Adipose tissue (tissue), 3 donors: Measurements from ENCODE around the gene ALDH1B1. TPM values are rescaled to one million over a fixed set of nuclear protein-coding genes. Genes with fewer than 3 reads are reported as not detected.

Experiments
- H3K27ac ChIP-seq: one replicate; pipeline ENCODE4 v1.5.1; 2013; ENCODE audit warnings: low read depth, low read length
- WGBS, 3 donors: extraction: QIAGEN DNeasy Blood & Tissue Kit; methylation state at CpG; one replicate each; pipeline ENCODE4 v1.1.7; 2013; 5-methylcytosine and 5-hydroxymethylcytosine counted together
- polyA plus RNA-seq, 3 donors: library from polyadenylated mRNA; stranded (reverse); fragments of 200-250 nt; gene quantifications; one replicate each; pipeline ENCODE4 v1.2.3, GENCODE V29; 2013
- donor health status: healthy with polysubstance abuse.
- donor health status: Bipolar disorder and iron deficiency.
- donor health status: healthy.

ALDH1B1 gene
- polyA plus RNA-seq, 3 donors, result 8.2 to 33.2 (median 10.5) TPM

- H3K27ac ChIP-seq, result no peak overlapping the region
- WGBS, 3 donors, result 64 to 69% (median 66%) methylated on average over 6 of the region's 6 CpGs
Observed at GRCh38 chr9:38401994-38402393, 9.5 kb downstream of the ALDH1B1 start.

DNA sequence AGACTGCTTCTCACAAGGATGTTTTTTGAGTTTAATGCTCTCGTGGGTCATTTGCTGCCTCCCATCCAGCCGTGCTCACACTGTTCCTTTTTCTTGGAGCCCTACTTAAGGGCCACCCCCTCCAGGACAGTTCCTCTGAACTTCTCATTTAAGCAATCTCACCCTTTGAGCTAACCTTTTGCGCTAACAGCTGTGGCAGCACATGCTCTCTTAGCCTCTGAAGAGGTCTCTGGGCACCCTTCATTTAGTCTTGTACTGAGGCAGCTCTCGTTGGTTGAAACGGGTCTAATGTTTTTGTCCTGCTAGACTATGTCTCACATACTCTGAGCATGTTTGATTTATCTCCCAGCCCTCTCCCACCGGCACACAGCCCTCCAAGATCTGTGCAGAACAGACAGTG lies 11.8 kb downstream of the ALDH1B1 start:
- no peak overlapping the region for H3K27ac ChIP-seq
- WGBS, 3 donors, result 55 to 58% (median 57%) methylated on average over 6 of the region's 6 CpGs

DNA sequence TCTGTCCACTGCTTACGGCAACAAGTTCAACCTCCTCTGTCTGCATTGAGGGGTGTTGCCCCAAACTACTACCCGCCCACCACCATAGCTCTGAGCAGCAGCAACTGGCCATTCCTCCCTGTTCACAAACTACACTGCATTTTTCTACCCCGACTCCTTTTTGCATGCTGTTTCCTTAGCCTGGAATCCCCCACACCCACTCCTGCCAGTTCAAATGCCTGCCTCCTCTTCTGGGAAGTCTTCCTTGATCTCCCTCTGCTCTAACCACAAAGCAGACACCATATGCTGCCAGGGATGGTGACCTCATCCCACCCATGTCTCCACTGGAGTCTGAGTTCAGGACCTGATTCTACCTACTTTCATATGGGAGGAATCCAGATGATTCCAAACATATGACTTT lies 13.3 kb downstream of the ALDH1B1 start:
- 56 to 64% (median 57%) methylated on average over 3 of the region's 3 CpGs for WGBS, 3 donors
- no peak overlapping the region for H3K27ac ChIP-seq

GRCh38 chr9:38406476-38407186 lies 14.1 kb downstream of the ALDH1B1 start:
- WGBS, 3 donors, result 76 to 88% (median 81%) methylated on average over 9 of the region's 9 CpGs

GRCh38 chr9:38408719-38409118 lies 16.2 kb downstream of the ALDH1B1 start:
- 43 to 57% (median 47%) methylated on average over 4 of the region's 4 CpGs for WGBS, 3 donors
- H3K27ac ChIP-seq, result no peak overlapping the region

More at GRCh38 chr9:38406476-38407186, 14.1 kb downstream of the ALDH1B1 start:
- no peak overlapping the region for H3K27ac ChIP-seq

DNA sequence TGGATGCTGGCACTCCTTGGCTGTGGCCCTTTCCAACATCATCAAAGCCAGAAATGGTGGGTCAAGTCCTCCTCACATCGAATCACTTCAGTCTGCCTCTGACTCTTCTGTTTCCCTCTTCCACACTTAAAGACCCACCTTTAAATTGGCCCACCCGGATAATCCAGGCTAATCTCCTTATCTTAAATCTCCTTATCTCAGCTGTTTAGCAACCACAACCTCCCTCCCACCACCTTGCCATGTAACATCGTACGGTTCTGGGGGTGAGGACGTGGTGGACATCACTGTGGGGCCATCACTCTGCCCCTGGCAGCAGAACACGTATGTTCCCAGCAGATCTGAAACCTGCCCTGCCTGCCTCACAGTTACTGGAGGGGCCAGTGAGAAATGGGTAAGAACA lies 20.2 kb downstream of the ALDH1B1 start:
- H3K27ac ChIP-seq, result no peak overlapping the region
- WGBS, 3 donors, result 68 to 77% (median 76%) methylated on average over 6 of the region's 6 CpGs

- no peak overlapping the region for H3K27ac ChIP-seq
- WGBS, 3 donors, result 68 to 84% (median 75%) methylated on average over 7 of the region's 7 CpGs
Observed at GRCh38 chr9:38413283-38413682, 20.8 kb downstream of the ALDH1B1 start.

GRCh38 chr9:38414040-38414723 lies 21.7 kb downstream of the ALDH1B1 start:
- H3K27ac ChIP-seq, result no peak overlapping the region
- 49 to 53% (median 51%) methylated on average over 22 to 24 of the region's 24 CpGs for WGBS, 3 donors

DNA sequence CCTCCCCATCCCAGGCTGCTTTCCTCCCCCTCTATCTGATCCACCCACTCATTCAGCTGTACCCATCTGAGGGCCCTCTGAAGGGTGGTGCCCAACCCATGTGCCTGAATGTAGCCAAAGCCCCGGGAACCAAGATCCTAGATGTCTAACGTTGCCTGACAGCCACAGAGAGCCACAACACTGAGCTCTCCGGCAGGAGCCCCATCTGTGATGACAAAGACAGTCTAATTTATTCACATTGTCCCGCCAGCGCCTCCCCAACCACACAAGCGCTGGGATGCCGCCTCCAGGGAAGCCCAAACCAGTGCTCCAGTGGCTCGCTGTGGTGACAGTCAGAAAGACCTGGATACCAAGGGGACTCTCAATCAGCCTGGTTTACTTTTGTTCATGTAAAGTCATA lies 23.4 kb downstream of the ALDH1B1 start:
- no peak overlapping the region for H3K27ac ChIP-seq
- WGBS, 3 donors, result 87 to 91% (median 89%) methylated on average over 8 of the region's 8 CpGs

DNA sequence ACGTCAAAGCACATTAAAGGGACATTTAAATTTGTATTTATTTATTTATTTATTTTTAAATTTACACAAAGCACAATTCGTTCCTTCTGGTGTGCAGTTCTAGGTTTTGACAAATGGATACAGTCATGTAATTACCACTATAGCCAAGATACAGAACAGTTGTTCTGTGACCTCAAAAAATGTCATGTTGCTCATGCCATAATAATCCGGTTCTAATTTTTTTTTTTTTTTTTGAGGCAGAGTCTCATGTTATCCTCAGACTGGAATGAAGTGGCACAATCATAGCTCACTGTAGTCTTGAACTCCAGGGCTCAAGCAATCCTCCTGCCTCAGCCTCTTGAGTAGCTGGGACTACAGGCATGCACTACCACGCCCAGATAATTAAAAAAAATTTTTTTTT lies 24.0 kb downstream of the ALDH1B1 start:
- 71 to 74% (median 72%) methylated on average over 4 of the region's 4 CpGs for WGBS, 3 donors

DNA sequence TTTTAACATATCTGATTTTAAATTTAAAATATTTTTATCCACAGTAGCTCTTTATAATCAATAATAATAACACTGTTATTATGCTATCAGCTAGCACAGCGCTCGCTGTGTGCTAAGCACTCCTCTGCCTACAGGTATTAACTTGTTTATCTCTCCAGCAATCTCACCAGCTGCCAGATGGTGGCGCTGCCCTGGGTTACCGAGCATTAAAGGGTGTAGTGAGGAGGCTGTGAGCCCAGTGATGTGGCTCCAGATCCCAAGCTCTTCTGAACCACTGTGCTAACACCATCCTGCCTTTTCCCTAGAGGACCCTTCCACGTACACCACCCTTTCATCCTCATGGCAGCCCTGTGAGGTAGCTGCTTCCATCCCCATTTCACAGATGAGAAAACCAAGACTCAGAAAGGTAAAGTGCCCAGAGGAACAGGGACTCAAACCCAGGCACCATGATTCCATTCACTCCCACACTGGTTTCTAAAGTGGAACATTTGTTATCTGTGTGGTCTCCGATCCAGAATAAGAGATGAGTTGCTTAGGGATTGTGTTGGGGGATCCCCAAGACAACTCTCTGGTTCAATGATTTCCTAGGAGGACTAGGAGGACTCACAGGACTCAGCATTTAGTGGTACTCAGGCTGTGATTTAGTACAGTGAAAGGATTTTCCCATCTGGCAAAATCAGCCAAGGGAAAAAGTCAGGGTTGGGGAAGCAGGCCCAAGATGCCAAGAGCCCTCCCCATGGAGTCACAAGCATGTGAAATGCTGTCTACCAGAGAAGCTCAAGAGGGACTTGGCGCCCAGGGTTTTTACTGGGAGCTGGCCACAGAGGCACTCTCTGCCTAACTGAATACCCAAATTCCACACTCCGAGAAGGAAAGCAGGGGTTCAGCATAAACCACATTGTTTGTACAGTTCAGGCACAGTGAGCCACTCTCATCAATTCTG lies 24.8 kb downstream of the ALDH1B1 start:
- no peak overlapping the region for H3K27ac ChIP-seq

More for the DNA sequence above, 24.0 kb downstream of the ALDH1B1 start:
- H3K27ac ChIP-seq, result no peak overlapping the region

DNA sequence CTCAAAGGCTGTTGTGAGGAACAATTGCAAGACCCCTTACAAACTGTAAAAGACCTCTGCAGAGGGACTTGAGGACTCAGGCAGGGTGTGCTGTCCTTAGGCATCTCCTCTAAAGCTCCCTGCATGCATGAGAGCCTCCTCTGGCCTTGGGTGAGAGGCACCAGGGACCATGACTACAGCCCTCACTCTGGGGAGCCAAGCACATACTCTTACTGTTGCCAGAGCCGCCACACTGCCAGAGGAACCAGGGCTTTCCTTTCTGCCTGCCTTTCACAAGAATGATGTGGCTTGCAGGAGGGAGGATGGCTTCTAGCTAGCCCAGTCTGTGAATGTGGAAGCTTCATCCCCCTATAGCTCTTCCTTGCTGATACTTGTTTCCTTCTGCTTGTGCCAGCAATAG lies 25.9 kb downstream of the ALDH1B1 start:
- no peak overlapping the region for H3K27ac ChIP-seq
- WGBS, 3 donors, result 74 to 94% (median 79%) methylated on average over 1 of the region's 1 CpG

More for the DNA sequence above, 24.8 kb downstream of the ALDH1B1 start:
- WGBS, 3 donors, result 63 to 66% (median 66%) methylated on average over 8 of the region's 8 CpGs

DNA sequence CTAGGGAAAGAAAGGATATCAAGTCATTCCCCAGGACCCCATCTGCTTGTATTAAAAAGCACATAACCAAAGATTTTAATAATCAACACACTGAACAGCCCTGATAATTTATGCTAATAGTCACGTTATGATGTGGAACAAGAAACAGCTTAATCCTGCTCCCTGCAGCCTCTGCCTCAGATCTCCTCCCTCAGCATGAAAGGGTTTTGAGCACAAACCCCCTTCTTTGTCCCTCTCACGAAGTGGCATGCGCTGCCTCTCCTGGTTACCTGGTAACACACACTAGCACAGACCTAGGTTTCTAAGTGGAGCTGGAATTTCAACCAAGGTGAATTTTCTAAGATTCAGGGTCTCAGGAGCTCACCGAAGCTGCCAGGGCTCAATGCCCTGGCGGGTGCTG lies 26.7 kb downstream of the ALDH1B1 start:
- WGBS, 3 donors, result 64 to 78% (median 76%) methylated on average over 5 of the region's 5 CpGs
- no peak overlapping the region for H3K27ac ChIP-seq

DNA sequence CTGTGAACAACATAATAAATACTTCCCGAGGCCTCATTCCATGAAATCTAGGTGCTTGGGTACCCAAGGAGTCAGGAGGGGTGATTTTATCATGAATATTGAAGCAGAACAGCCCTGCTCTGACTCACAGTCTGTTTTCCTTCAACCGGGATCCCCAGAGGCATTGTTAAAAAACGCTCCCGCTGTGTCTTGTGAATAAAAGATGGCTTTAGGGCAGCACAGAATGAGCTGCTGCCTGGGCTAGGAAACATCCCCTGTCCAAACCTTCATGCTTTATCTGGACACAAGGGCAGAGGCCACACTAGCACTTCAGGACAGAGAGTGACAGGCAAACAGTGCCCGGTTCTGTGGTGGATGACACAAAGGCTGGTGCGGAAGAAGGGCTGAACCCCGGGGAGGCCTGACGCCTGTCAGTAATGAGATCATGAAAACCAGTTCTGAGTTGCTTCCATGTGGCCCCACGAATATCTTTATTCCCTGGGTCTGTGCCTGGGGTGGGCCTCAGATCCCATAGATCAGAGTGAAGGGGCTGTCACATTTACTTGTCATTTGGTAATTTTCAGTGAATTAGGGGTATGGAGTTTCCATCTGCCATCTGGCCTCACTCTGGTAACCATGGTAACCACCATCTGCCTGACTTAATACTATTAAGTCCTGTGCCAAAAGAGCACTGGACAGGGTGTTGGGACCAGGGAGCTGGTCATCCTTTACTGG lies 29.2 kb downstream of the ALDH1B1 start:
- 59 to 61% (median 59%) methylated on average over 9 of the region's 9 CpGs for WGBS, 3 donors
- no peak overlapping the region for H3K27ac ChIP-seq

GRCh38 chr9:38422555-38423260 lies 30.2 kb downstream of the ALDH1B1 start:
- H3K27ac ChIP-seq, result no peak overlapping the region
- 76 to 78% (median 78%) methylated on average over 7 of the region's 7 CpGs for WGBS, 3 donors

GRCh38 chr9:38423273-38423972 lies 30.9 kb downstream of the ALDH1B1 start:
- 32 to 39% (median 35%) methylated on average over 15 of the region's 15 CpGs for WGBS, 3 donors
- H3K27ac ChIP-seq, result no peak overlapping the region
